WTC11 (cell line): ENCODE measurements around the gene KRTAP5-7. TPM values are rescaled to one million over a fixed set of nuclear protein-coding genes. Genes with fewer than 3 reads are reported as not detected.

Source experiments
- ATAC-seq: fragments of 200-7000 bp; cut with Tn5 transposase; 2 replicates; pipeline ENCODE4 v1.10.0; 2021; ENCODE audit warnings: mild to moderate bottlenecking, moderate library complexity
- CTCF ChIA-PET: fragments of 300-600 bp; sonication (Branson Sonifier 250); formaldehyde crosslinking; loops from one replicate; lab custom pipeline; 2021; ENCODE audit warnings: antibody characterized with exemption; lab: Charles Lee
- POLR2A ChIA-PET: fragments of 350-600 bp; sonication (Branson Sonifier 250); formaldehyde crosslinking; loops from one replicate; lab custom pipeline; 2021; ENCODE audit warnings: antibody characterized with exemption; lab: Charles Lee
- DNase-seq: peaks from one replicate; pipeline ENCODE4 v3.0.0; 2021; ENCODE audit warnings: low spot score
- H3K27ac Mint-ChIP-seq: 2 replicates; pipeline ENCODE4 v1.8.0; 2021; ENCODE audit warnings: mixed read lengths
- H3K27me3 Mint-ChIP-seq: 2 replicates; pipeline ENCODE4 v1.8.0; 2021; ENCODE audit warnings: low read depth, mild to moderate bottlenecking, moderate library complexity, mixed read lengths
- H3K36me3 Mint-ChIP-seq: 2 replicates; pipeline ENCODE4 v1.8.0; 2021; ENCODE audit warnings: mixed read lengths
- H3K4me1 Mint-ChIP-seq: 2 replicates; pipeline ENCODE4 v1.8.0; 2022; ENCODE audit warnings: mixed read lengths
- H3K4me3 Mint-ChIP-seq: 2 replicates; pipeline ENCODE4 v1.8.0; 2021; ENCODE audit warnings: mild to moderate bottlenecking, moderate library complexity, mixed read lengths
- H3K9me3 Mint-ChIP-seq: 2 replicates; pipeline ENCODE4 v1.8.0; 2021; ENCODE audit warnings: mixed read lengths
- ATF1 ChIP-seq: sonication (generic); formaldehyde crosslinking; IDR thresholded peaks from 2 replicates; pipeline ENCODE4 v1.8.1; 2023; ENCODE audit warnings: mild to moderate bottlenecking, moderate library complexity, missing genetic modification reagents
- CREB1 ChIP-seq: sonication (generic); formaldehyde crosslinking; IDR thresholded peaks from 2 replicates; pipeline ENCODE4 v1.8.0; 2023; ENCODE audit warnings: mild to moderate bottlenecking, missing genetic modification reagents
- CREM ChIP-seq: sonication (generic); formaldehyde crosslinking; IDR thresholded peaks from 2 replicates; pipeline ENCODE4 v1.8.1; 2022; ENCODE audit warnings: mild to moderate bottlenecking, missing genetic modification reagents, moderate library complexity
- EMX1 ChIP-seq: fragments of 250-450 bp; sonication (Bioruptor Pico); IDR thresholded peaks from 2 replicates; pipeline ENCODE4 v1.8.0; 2021; ENCODE audit warnings: mild to moderate bottlenecking
- ESRRA ChIP-seq: sonication (generic); formaldehyde crosslinking; IDR thresholded peaks from 2 replicates; pipeline ENCODE4 v1.8.1; 2022; ENCODE audit warnings: mild to moderate bottlenecking, missing genetic modification reagents, borderline replicate concordance
- FOXJ3 ChIP-seq: sonication (generic); formaldehyde crosslinking; IDR thresholded peaks from 2 replicates; pipeline ENCODE4 v1.9.0; 2021; ENCODE audit warnings: missing genetic modification reagents, mild to moderate bottlenecking, borderline replicate concordance
- FOXK1 ChIP-seq: sonication (generic); formaldehyde crosslinking; IDR thresholded peaks from 2 replicates; pipeline ENCODE4 v1.8.0; 2022; ENCODE audit warnings: mild to moderate bottlenecking, moderate library complexity, missing genetic modification reagents
- GABPB1 ChIP-seq: sonication (generic); formaldehyde crosslinking; IDR thresholded peaks from 2 replicates; pipeline ENCODE4 v1.8.1; 2023; ENCODE audit warnings: mild to moderate bottlenecking, missing genetic modification reagents
- GRHL2 ChIP-seq: fragments of 250-450 bp; sonication (Bioruptor Pico); IDR thresholded peaks from 2 replicates; pipeline ENCODE4 v1.8.0; 2022; ENCODE audit warnings: mild to moderate bottlenecking, moderate library complexity; ENCODE audit not compliant: insufficient replicate concordance, severe bottlenecking
- MXD4 ChIP-seq: fragments of 250-450 bp; sonication (Bioruptor Pico); IDR thresholded peaks from 2 replicates; pipeline ENCODE4 v1.8.0; 2021; ENCODE audit warnings: mild to moderate bottlenecking, moderate library complexity, borderline replicate concordance
- NFYB ChIP-seq: sonication (generic); formaldehyde crosslinking; conservative IDR thresholded peaks from 2 replicates; pipeline ENCODE4 v1.8.0; 2022; ENCODE audit warnings: low read depth, missing genetic modification reagents
- NR1H2 ChIP-seq: sonication (generic); formaldehyde crosslinking; IDR thresholded peaks from 2 replicates; pipeline ENCODE4 v1.9.0; 2021; ENCODE audit warnings: mild to moderate bottlenecking, moderate library complexity, missing genetic modification reagents
- PRRX2 ChIP-seq: fragments of 250-450 bp; sonication (Bioruptor Pico); IDR thresholded peaks from 2 replicates; pipeline ENCODE4 v1.8.0; 2021; ENCODE audit warnings: mild to moderate bottlenecking
- SOX15 ChIP-seq: fragments of 250-450 bp; sonication (Bioruptor Pico); IDR thresholded peaks from 2 replicates; pipeline ENCODE4 v1.9.0; 2021; ENCODE audit warnings: mild to moderate bottlenecking
- ZNF396 ChIP-seq: fragments of 250-450 bp; sonication (Bioruptor Pico); IDR thresholded peaks from 2 replicates; pipeline ENCODE4 v1.8.0; 2021; ENCODE audit warnings: mild to moderate bottlenecking, moderate library complexity, borderline replicate concordance
- total RNA-seq: library from RNA; stranded (reverse); gene quantifications from 3 replicates; pipeline ENCODE4 v1.2.3, GENCODE V29; 2021
- TF ChIP-seq, protein P1 (sequence below): fragments of 200-600 bp; IDR thresholded peaks from 2 replicates; pipeline ENCODE4 v1.8.0; 2022; ENCODE audit warnings: antibody characterized with exemption
- TF ChIP-seq, protein P2 (sequence below): sonication (generic); formaldehyde crosslinking; IDR thresholded peaks from 2 replicates; pipeline ENCODE4 v1.8.0; 2022; ENCODE audit warnings: mild to moderate bottlenecking, missing genetic modification reagents
- TF ChIP-seq, protein P3 (sequence below): fragments of 250-450 bp; sonication (Bioruptor Pico); IDR thresholded peaks from 2 replicates; pipeline ENCODE4 v2.1.2; 2022; ENCODE audit warnings: mild to moderate bottlenecking, moderate library complexity
- TF ChIP-seq, protein P4 (sequence below): sonication (generic); formaldehyde crosslinking; IDR thresholded peaks from 2 replicates; pipeline ENCODE4 v1.8.1; 2023; ENCODE audit warnings: mild to moderate bottlenecking, missing genetic modification reagents, moderate library complexity
- TF ChIP-seq, protein P5 (sequence below): sonication (generic); formaldehyde crosslinking; IDR thresholded peaks from 2 replicates; pipeline ENCODE4 v1.8.1; 2022; ENCODE audit warnings: missing genetic modification reagents, borderline replicate concordance
- TF ChIP-seq, protein P6 (sequence below): sonication (generic); formaldehyde crosslinking; conservative IDR thresholded peaks from 2 replicates; pipeline ENCODE4 v1.8.1; 2023; ENCODE audit warnings: mild to moderate bottlenecking, low read depth, missing genetic modification reagents, moderate library complexity

Gene KRTAP5-7
- total RNA-seq, 1 experiment from 2014 or later, result 0.11 TPM

DNA sequence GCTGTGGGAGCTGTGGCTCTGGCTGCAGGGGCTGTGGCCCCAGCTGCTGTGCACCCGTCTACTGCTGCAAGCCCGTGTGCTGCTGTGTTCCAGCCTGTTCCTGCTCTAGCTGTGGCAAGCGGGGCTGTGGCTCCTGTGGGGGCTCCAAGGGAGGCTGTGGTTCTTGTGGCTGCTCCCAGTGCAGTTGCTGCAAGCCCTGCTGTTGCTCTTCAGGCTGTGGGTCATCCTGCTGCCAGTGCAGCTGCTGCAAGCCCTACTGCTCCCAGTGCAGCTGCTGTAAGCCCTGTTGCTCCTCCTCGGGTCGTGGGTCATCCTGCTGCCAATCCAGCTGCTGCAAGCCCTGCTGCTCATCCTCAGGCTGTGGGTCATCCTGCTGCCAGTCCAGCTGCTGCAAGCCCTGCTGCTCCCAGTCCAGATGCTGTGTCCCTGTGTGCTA lies 21.7 kb downstream of the KRTAP5-7 start:
- H3K4me1 Mint-ChIP-seq, result peaks cover 23% of the 10 kb centered on the region
- ChIA-PET POLR2A (interaction anchor here (0.9 kb wide), 1 partner anchor 17 kb away, joined by 4 read pairs; the partner anchor contains the start of gene KRTAP5-10), CTCF (interaction anchor here (1.5 to 2.4 kb wide), 2 partner anchors 15 to 32 kb away, joined by 5 to 9 read pairs; no protein-coding TSS in a partner anchor)
- no peak overlapping the region for H3K4me3 Mint-ChIP-seq
- no peak for TF ChIP-seq CREM (CRISPR knock-in tag)
- no peak for TF ChIP-seq CREB1 (CRISPR knock-in tag)
- no peak for TF ChIP-seq FOXK1 (CRISPR knock-in tag)
- TF ChIP-seq MXD4 (CRISPR knock-in tag), result no peak
- TF ChIP-seq NFYB, result no peak
- TF ChIP-seq FOXJ3 (CRISPR knock-in tag), result no peak
- TF ChIP-seq NR1H2 (CRISPR knock-in tag), result no peak
- no peak for TF ChIP-seq SOX15 (CRISPR knock-in tag)
- TF ChIP-seq, protein P1, sequence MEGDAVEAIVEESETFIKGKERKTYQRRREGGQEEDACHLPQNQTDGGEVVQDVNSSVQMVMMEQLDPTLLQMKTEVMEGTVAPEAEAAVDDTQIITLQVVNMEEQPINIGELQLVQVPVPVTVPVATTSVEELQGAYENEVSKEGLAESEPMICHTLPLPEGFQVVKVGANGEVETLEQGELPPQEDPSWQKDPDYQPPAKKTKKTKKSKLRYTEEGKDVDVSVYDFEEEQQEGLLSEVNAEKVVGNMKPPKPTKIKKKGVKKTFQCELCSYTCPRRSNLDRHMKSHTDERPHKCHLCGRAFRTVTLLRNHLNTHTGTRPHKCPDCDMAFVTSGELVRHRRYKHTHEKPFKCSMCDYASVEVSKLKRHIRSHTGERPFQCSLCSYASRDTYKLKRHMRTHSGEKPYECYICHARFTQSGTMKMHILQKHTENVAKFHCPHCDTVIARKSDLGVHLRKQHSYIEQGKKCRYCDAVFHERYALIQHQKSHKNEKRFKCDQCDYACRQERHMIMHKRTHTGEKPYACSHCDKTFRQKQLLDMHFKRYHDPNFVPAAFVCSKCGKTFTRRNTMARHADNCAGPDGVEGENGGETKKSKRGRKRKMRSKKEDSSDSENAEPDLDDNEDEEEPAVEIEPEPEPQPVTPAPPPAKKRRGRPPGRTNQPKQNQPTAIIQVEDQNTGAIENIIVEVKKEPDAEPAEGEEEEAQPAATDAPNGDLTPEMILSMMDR, result no peak
- TF ChIP-seq, protein P2, sequence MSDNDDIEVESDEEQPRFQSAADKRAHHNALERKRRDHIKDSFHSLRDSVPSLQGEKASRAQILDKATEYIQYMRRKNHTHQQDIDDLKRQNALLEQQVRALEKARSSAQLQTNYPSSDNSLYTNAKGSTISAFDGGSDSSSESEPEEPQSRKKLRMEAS (CRISPR knock-in tag), result no peak
- TF ChIP-seq, protein P3, sequence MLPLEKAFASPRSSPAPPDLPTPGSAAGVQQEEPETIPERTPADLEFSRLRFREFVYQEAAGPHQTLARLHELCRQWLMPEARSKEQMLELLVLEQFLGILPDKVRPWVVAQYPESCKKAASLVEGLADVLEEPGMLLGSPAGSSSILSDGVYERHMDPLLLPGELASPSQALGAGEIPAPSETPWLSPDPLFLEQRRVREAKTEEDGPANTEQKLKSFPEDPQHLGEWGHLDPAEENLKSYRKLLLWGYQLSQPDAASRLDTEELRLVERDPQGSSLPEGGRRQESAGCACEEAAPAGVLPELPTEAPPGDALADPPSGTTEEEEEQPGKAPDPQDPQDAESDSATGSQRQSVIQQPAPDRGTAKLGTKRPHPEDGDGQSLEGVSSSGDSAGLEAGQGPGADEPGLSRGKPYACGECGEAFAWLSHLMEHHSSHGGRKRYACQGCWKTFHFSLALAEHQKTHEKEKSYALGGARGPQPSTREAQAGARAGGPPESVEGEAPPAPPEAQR, result no peak
- no peak for TF ChIP-seq GRHL2 (CRISPR knock-in tag)
- no peak for TF ChIP-seq ZNF396 (CRISPR knock-in tag)
- TF ChIP-seq PRRX2 (CRISPR knock-in tag), result no peak
- TF ChIP-seq ATF1, result no peak
- H3K27me3 Mint-ChIP-seq, result peaks cover 20% of the 10 kb centered on the region
- H3K27ac Mint-ChIP-seq, result no peak overlapping the region
- peaks cover 14% of the 10 kb centered on the region for H3K9me3 Mint-ChIP-seq
- DNase-seq (no peak), ATAC-seq (no peak)
- peaks cover 9% of the 10 kb centered on the region for H3K36me3 Mint-ChIP-seq

DNA sequence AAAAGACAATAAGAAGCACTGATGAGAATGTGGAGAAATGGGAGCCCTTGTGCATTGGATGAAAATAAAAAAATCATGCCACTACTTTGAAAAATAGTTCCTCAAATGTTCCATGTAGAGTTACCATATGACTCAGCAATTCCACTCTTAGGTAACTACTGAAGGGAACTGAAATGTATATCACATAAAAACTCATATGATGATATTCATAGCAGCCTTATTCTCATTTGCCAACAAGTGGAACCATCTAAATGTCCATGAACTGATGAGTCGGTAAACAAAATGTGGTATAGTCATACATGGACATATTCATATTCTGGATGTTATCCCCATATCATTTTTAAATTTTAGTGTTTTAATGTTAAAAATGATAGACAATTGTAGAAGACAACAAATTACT lies 24.6 kb downstream of the KRTAP5-7 start:
- no peak overlapping the region for H3K4me3 Mint-ChIP-seq
- ATAC-seq (no peak), DNase-seq (no peak)
- no peak overlapping the region for H3K27ac Mint-ChIP-seq
- peaks cover 8% of the 10 kb centered on the region for H3K9me3 Mint-ChIP-seq
- peaks cover 8% of the 10 kb centered on the region for H3K4me1 Mint-ChIP-seq
- TF ChIP-seq GABPB1 (CRISPR knock-in tag), result no peak
- TF ChIP-seq, protein P4, sequence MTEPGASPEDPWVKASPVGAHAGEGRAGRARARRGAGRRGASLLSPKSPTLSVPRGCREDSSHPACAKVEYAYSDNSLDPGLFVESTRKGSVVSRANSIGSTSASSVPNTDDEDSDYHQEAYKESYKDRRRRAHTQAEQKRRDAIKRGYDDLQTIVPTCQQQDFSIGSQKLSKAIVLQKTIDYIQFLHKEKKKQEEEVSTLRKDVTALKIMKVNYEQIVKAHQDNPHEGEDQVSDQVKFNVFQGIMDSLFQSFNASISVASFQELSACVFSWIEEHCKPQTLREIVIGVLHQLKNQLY (CRISPR knock-in tag), result no peak
- TF ChIP-seq, protein P5, sequence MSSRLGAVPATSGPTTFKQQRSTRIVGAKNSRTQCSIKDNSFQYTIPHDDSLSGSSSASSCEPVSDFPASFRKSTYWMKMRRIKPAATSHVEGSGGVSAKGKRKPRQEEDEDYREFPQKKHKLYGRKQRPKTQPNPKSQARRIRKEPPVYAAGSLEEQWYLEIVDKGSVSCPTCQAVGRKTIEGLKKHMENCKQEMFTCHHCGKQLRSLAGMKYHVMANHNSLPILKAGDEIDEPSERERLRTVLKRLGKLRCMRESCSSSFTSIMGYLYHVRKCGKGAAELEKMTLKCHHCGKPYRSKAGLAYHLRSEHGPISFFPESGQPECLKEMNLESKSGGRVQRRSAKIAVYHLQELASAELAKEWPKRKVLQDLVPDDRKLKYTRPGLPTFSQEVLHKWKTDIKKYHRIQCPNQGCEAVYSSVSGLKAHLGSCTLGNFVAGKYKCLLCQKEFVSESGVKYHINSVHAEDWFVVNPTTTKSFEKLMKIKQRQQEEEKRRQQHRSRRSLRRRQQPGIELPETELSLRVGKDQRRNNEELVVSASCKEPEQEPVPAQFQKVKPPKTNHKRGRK (CRISPR knock-in tag), result no peak
- TF ChIP-seq ESRRA, result no peak
- no peak for TF ChIP-seq NFYB
- TF ChIP-seq EMX1 (CRISPR knock-in tag), result no peak
- TF ChIP-seq, protein P6, sequence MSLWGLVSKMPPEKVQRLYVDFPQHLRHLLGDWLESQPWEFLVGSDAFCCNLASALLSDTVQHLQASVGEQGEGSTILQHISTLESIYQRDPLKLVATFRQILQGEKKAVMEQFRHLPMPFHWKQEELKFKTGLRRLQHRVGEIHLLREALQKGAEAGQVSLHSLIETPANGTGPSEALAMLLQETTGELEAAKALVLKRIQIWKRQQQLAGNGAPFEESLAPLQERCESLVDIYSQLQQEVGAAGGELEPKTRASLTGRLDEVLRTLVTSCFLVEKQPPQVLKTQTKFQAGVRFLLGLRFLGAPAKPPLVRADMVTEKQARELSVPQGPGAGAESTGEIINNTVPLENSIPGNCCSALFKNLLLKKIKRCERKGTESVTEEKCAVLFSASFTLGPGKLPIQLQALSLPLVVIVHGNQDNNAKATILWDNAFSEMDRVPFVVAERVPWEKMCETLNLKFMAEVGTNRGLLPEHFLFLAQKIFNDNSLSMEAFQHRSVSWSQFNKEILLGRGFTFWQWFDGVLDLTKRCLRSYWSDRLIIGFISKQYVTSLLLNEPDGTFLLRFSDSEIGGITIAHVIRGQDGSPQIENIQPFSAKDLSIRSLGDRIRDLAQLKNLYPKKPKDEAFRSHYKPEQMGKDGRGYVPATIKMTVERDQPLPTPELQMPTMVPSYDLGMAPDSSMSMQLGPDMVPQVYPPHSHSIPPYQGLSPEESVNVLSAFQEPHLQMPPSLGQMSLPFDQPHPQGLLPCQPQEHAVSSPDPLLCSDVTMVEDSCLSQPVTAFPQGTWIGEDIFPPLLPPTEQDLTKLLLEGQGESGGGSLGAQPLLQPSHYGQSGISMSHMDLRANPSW (CRISPR knock-in tag), result no peak
- ChIA-PET CTCF (no interaction called here), POLR2A (no interaction called here)
- H3K27me3 Mint-ChIP-seq, result peaks cover 16% of the 10 kb centered on the region
- H3K36me3 Mint-ChIP-seq, result peaks cover 4% of the 10 kb centered on the region
